Measurements from ENCODE around the gene LTBR. TPM values are rescaled to one million over a fixed set of nuclear protein-coding genes. Genes with fewer than 3 reads are reported as not detected.

LTBR gene
- total and polyA plus RNA-seq, 2 of the 4 experiments (the other 2 are of a cell fraction) = 19.7 to 62.5 TPM

DNA sequence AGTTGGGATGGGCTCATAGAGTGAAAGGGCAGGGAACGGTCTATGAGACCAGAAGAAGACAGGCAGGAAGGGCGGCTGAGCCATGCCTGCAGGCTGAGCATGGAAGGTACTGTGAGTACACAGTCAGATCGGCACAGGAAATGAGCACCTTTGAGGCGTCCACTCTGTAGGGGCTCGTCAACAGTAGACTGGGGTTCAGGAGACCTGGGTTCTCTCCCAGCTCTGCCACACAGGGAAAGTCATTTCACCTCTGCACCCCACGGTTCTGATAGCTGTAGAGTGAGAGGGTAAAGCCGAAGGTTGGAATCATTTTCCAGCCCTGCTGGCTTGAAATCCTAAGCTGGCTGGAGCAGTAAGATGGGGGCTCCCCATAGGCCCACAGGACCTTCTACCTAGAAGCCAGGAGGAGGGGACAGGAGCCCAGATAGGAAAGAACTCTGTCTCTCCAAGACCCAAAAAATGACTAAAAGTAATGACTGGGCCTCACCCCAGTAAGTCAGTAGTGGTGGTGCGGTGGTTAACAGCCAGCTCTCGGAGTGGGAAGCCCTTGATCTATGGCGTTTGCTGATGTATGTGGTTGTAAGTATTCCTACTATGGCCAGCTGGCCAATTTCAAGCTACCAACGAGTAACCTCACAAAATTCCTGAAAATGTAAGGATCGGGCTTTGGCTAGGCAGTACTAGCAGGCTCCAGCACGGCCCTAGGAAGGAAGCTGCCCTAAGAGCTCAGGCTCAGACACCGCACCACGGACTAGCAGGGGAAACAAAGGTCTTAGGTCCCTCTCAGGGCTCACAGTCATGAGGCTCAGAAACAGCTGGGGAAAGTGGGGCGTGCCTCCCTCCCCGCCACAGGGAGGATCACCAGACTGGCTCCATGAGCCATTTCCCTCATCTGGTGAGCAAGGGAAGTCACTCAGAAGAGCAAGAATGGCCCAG, 50.5 kb downstream of the LTBR start:
- Histone ChIP-seq H4K91ac (ENCODE audit: insufficient read depth, low read depth, low read length) (no peak overlapping the region), H2AK5ac (ENCODE audit: low read depth, low read length) (peak overlapping the region; percentile 40), H2BK15ac (ENCODE audit: low read depth, low read length) (no peak overlapping the region), H2AK9ac (replicated peaks; ENCODE audit: low read depth, low read length, poor library complexity) (peak overlapping the region; percentile 37), H2BK120ac (ENCODE audit: low read depth, low read length) (peak overlapping the region; percentile 29; the same call in 1 of the 2 replicates), H3K9me1 (ENCODE audit: insufficient read depth, low read length) (peaks cover 20% of the 10 kb centered on the region), H3K27ac (ENCODE audit: insufficient read depth, low read length) (no peak overlapping the region), H4K5ac (ENCODE audit: low read depth, low read length) (no peak overlapping the region), H3K23ac (ENCODE audit: low read depth, low read length) (no peak overlapping the region), H3K4me2 (ENCODE audit: low read depth, low read length) (no peak overlapping the region), H2AFZ (replicated peaks; ENCODE audit: low read length, poor library complexity) (no peak overlapping the region), H4K20me1 (ENCODE audit: insufficient read depth, low read length) (no peaks in the 10 kb centered on the region), H3K27me3 (ENCODE audit: control insufficient read depth, insufficient read depth, low read length) (no peaks in the 10 kb centered on the region), H3K4me3 (ENCODE audit: insufficient read depth, low read depth, low read length) (no peak overlapping the region), H3K36me3 (ENCODE audit: control insufficient read depth, insufficient read depth, low read length) (no peaks in the 10 kb centered on the region), H4K8ac (ENCODE audit: low read depth in 2 of 2, low read length in 2 of 2) (no peak overlapping the region), H3K18ac (ENCODE audit: low read depth, low read length) (peak overlapping the region; percentile 9; the same call in 1 of the 2 replicates), H3K79me1 (ENCODE audit: low read depth in 1 of 2, low read length in 2 of 2) (0 out of 4 replicates have a peak, but pooled peaks cover 0 to 3% of the 10 kb centered on the region in 2 experiments), H3K9ac (ENCODE audit: low read depth, low read length) (no peak overlapping the region), H3K56ac (ENCODE audit: extremely low read depth, insufficient read depth, low read length) (no peak overlapping the region), H2BK20ac (ENCODE audit: low read depth, low read length) (no peak overlapping the region), H3K14ac (replicated peaks; ENCODE audit: low read depth, low read length) (0 out of 2 replicates have a peak overlapping the region, but pooled peaks have one; percentile 6), H3K4ac (ENCODE audit: low read depth, low read length) (no peak overlapping the region; the same call in 1 of the 2 replicates), H3K4me1 (ENCODE audit: control insufficient read depth, insufficient read depth, low read length) (peaks cover 14% of the 10 kb centered on the region), H2BK5ac (ENCODE audit: low read depth, low read length, poor library complexity, severe bottlenecking) (no peak overlapping the region), H3K9me3 (ENCODE audit: control insufficient read depth, insufficient read depth, low read length) (no peaks in the 10 kb centered on the region)
- ChIA-PET CTCF (no interaction called here), POLR2A (ENCODE audit: unreplicated experiment) (no interaction called here)
- DNase-seq (no peak), ATAC-seq (ENCODE audit: low read depth) (no peak)
- in situ Hi-C loops (cut with MboI; ENCODE audit: low sequenced_read_pairs) = no loop called here
- WGBS, 2 experiments (ENCODE audit: extremely low coverage in 2 of 2, insufficient read length in 1 of 2) = 58% methylated on average over 8 of the region's 17 CpGs; no CpG with 5 or more reads in 1 of the 2 experiments
- TF ChIP-seq, protein P1, sequence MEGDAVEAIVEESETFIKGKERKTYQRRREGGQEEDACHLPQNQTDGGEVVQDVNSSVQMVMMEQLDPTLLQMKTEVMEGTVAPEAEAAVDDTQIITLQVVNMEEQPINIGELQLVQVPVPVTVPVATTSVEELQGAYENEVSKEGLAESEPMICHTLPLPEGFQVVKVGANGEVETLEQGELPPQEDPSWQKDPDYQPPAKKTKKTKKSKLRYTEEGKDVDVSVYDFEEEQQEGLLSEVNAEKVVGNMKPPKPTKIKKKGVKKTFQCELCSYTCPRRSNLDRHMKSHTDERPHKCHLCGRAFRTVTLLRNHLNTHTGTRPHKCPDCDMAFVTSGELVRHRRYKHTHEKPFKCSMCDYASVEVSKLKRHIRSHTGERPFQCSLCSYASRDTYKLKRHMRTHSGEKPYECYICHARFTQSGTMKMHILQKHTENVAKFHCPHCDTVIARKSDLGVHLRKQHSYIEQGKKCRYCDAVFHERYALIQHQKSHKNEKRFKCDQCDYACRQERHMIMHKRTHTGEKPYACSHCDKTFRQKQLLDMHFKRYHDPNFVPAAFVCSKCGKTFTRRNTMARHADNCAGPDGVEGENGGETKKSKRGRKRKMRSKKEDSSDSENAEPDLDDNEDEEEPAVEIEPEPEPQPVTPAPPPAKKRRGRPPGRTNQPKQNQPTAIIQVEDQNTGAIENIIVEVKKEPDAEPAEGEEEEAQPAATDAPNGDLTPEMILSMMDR (conservative IDR thresholded peaks at IDR 0.05; ENCODE audit: low read depth, low read length) = no peak
- no TSS peak for BruUV-seq (replicated peaks)
- intact Hi-C loops (cut with micrococcal nuclease) = no loop called here
- dilution Hi-C loops (cut with HindIII; ENCODE audit: low sequenced_read_pairs, unreplicated experiment) = no loop called here
